Memory B cell (primary cell): ENCODE measurements around the gene ATP6V1C2.

ENCODE experiments used
- ATAC-seq: fragments of 150-1000 bp; cut with Tn5 transposase; 2 replicates; pipeline ENCODE4 v1.10.0; 2021; ENCODE audit warnings: low read depth, mild to moderate bottlenecking, moderate library complexity
- DNase-seq, 2 donors: peaks; one replicate each; pipeline ENCODE4 v3.0.0; 2022; ENCODE audit warnings: low spot score in 2 of 2
- H3K27ac Mint-ChIP-seq: one replicate; pipeline ENCODE4 v1.8.0; 2022; ENCODE audit warnings: mild to moderate bottlenecking, moderate library complexity, mixed read lengths
- H3K27me3 Mint-ChIP-seq: one replicate; pipeline ENCODE4 v1.8.0; 2022; ENCODE audit warnings: mixed read lengths
- H3K36me3 Mint-ChIP-seq: one replicate; pipeline ENCODE4 v1.8.0; 2022; ENCODE audit warnings: mild to moderate bottlenecking, mixed read lengths
- H3K4me1 Mint-ChIP-seq: one replicate; pipeline ENCODE4 v1.8.0; 2022; ENCODE audit warnings: mixed read lengths
- H3K4me3 Mint-ChIP-seq: one replicate; pipeline ENCODE4 v1.8.0; 2022; ENCODE audit warnings: mild to moderate bottlenecking, moderate library complexity, mixed read lengths
- H3K9me3 Mint-ChIP-seq: one replicate; pipeline ENCODE4 v1.8.0; 2022; ENCODE audit warnings: mixed read lengths

Gene ATP6V1C2

DNA sequence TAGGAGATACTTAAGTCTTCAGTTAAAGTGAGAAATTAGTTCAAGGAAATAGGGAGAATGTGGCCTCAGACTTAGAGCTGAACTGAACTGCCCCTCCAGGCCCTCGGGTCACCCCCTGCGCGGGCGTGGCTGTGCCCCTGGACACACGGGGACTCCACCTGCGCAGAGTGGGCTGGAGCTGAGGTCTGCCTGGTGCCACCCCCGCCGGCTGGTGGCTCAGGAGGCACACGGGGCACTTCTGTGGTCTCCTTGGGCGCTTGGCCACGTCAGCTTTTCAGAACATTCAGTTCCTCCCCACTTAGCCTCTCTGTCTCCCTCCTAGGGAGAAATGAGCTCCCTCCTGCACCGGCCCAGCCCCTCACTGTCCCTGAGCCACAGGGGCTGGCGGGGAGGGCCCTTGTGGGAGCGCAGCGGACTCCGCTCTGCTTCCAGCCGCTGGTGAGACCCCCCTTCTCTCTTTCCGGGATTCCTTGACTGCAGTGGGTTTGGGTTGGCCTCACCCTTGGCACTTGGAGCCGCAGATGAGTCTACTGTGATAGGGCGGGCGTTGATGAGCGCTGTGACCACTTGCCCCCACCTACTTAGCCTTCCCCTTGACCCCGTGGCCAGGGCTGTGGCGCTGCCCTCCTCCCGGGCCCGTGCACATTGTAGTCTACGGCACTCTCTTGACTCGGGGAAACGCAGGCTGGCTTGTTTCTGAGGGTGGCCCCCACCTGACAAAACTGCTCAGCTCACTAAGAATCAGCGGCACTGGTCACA, 109.4 kb downstream of the ATP6V1C2 start:
- H3K27me3 Mint-ChIP-seq: peaks cover 32% of the 10 kb centered on the region
- ATAC-seq: no peak
- H3K27ac Mint-ChIP-seq: no peak overlapping the region
- no peak overlapping the region for H3K4me3 Mint-ChIP-seq
- no peak for DNase-seq
- no peaks in the 10 kb centered on the region for H3K9me3 Mint-ChIP-seq
- H3K36me3 Mint-ChIP-seq: no peaks in the 10 kb centered on the region
- H3K4me1 Mint-ChIP-seq: peaks cover 7% of the 10 kb centered on the region

DNA sequence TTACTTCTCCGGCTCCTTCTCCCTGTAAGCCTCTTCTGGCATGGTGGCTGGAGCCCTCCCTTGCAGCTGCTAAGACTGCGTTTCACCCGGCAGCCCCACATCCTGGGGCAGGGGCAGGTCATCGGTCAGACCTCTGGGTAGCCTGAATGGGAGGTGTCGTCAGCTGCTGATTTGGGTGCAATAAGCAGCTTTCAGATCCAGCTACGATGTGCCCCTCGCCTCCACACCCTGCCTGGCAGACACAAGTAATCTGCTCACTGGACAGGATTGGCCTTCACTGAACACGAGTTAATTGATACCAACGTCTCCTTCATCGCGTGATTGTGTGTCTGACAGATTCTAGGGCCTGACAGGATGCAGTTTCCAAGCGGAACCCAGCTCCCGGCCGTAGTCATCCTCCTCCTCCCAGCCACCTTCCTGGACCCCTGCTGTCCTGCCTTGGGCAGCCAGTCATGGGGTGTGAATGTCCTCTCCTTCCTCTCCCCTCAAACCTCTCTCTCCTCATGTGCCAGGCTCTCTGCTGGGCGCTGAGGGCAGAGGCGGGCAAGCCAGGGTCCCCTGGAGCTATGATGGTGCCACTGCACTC, 110.1 kb downstream of the ATP6V1C2 start:
- H3K9me3 Mint-ChIP-seq: no peaks in the 10 kb centered on the region
- H3K4me3 Mint-ChIP-seq: no peak overlapping the region
- peaks cover 7% of the 10 kb centered on the region for H3K4me1 Mint-ChIP-seq
- H3K27me3 Mint-ChIP-seq: peaks cover 28% of the 10 kb centered on the region
- DNase-seq (no peak), ATAC-seq (no peak)
- H3K27ac Mint-ChIP-seq: no peak overlapping the region
- H3K36me3 Mint-ChIP-seq: no peaks in the 10 kb centered on the region

DNA sequence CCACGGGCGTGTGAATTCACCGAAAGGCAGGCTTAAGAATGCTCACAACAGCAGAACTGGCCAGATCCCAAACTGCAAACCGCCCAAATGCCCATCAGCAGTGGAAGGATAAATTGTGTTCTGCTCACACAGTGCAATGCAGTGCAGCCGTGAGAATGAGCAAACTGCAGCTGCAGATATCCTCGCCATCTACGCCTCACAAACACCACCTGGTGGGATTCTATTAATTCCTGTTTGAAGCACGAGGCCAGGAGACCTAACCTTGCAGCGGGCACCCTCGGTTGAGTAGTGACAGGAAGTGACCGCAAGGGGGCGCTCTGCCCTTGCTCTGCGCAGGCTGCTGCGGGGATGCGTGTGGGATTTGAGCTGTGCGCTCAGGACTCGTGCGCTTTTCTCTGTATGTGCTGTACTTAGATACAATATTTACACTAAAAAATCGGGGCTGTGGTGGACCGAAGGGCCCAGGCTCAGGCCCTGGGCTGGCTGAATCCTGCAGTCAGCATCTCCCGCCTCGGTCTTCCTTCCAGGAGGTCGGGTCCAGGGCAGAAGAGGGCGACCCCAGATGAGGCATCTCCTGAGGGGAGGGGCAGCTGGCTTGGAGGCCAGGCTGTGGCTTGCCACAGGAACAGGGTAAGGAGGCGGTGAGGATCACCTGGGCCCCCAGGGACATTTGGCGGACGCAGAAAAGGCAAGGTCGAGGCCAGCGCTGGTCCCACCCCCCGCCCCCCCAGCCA, 110.9 kb downstream of the ATP6V1C2 start:
- no peak overlapping the region for H3K27ac Mint-ChIP-seq
- no peaks in the 10 kb centered on the region for H3K9me3 Mint-ChIP-seq
- no peaks in the 10 kb centered on the region for H3K36me3 Mint-ChIP-seq
- ATAC-seq (peak; percentile 86), DNase-seq (peak; percentile 77 to 84)
- H3K4me3 Mint-ChIP-seq: no peak overlapping the region
- H3K27me3 Mint-ChIP-seq: peaks cover 24% of the 10 kb centered on the region
- H3K4me1 Mint-ChIP-seq: peaks cover 2% of the 10 kb centered on the region

DNA sequence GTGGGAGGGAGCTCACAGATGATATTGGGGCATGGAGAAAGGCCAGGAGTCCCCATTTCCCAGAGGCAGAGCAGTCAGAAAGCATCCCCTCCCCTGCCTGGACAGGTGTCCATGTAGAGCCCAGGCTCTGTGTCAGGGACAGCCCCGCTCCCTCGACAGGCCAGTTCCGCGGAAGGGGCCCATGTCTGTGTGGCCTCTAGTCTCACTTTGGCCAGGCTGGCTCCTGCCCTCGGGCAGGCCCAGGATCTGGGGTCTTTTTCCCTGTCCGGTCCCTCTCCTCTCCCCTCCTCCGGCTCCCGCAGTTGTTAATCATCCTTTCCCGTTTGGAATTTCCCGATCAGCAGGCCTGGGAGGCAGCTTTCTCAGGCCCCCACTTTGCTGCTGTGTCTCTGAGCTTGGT, 111.6 kb downstream of the ATP6V1C2 start:
- Mint-ChIP-seq H3K4me1 (peaks cover 2% of the 10 kb centered on the region), H3K27me3 (peaks cover 25% of the 10 kb centered on the region), H3K27ac (no peak overlapping the region), H3K4me3 (no peak overlapping the region), H3K36me3 (no peaks in the 10 kb centered on the region), H3K9me3 (no peaks in the 10 kb centered on the region)
- ATAC-seq: no peak
- DNase-seq: no peak

DNA sequence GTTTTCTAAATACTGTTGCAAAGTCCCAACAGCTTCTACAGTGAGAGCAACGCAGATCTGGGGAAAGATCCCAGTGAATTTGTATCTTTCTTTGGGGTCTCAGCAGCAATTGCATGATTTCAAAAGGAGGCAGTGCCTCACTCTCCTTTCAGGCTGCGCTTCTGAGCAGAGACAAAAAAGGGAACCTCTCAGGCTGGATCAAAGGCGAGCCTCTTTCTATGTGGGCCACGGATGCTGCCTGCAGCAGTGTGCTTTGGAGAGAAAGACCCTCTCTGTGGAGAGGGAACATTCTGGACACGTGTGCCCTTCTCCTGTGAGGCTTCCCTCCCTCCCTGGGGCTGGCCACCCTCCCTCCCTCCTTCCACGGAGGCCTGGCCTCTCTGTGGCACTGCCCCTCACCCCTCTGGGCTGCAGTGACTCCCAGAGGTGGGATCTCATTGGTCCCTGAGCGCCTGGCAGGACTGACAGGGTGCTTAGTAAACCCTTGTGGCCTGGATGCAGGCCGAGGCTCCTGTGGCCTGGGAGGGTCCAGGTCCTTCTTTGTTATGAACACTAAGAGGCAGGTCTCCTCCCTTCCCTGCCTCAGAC, 112.7 kb downstream of the ATP6V1C2 start:
- DNase-seq: no peak
- no peaks in the 10 kb centered on the region for H3K36me3 Mint-ChIP-seq
- H3K27me3 Mint-ChIP-seq: peaks cover 25% of the 10 kb centered on the region
- no peak overlapping the region for H3K27ac Mint-ChIP-seq
- H3K9me3 Mint-ChIP-seq: no peaks in the 10 kb centered on the region
- ATAC-seq: no peak
- H3K4me3 Mint-ChIP-seq: no peak overlapping the region
- H3K4me1 Mint-ChIP-seq: peaks cover 2% of the 10 kb centered on the region
